Left ventricle myocardium inferior (tissue), 1 donor: Measurements from ENCODE around the gene GPR78. TPM values are rescaled to one million over a fixed set of nuclear protein-coding genes. Genes with fewer than 3 reads are reported as not detected.

Experiments used
- DNase-seq: peaks from one replicate; pipeline ENCODE4 v3.0.0-alpha.2; 2020
- H3K27ac ChIP-seq: fragments of 200-600 bp; replicated peaks from 2 replicates; pipeline ENCODE4 v1.8.0; 2021
- H3K27me3 ChIP-seq: fragments of 200-600 bp; 2 replicates; pipeline ENCODE4 v1.8.0; 2021; ENCODE audit warnings: low read depth
- H3K36me3 ChIP-seq: fragments of 200-600 bp; 2 replicates; pipeline ENCODE4 v1.8.0; 2021
- H3K4me1 ChIP-seq: fragments of 200-600 bp; 2 replicates; pipeline ENCODE4 v1.8.0; 2021
- H3K4me3 ChIP-seq: fragments of 200-600 bp; 2 replicates; pipeline ENCODE4 v1.8.0; 2021; ENCODE audit warnings: mild to moderate bottlenecking, moderate library complexity
- H3K9me3 ChIP-seq: fragments of 200-600 bp; replicated peaks from 2 replicates; pipeline ENCODE4 v1.8.0; 2021
- CTCF ChIP-seq: fragments of 200-600 bp; IDR thresholded peaks from 2 replicates; pipeline ENCODE4 v1.8.0; 2021; ENCODE audit warnings: antibody characterized with exemption, mild to moderate bottlenecking, borderline replicate concordance
- intact Hi-C: fragments of 100-400 bp; cut with micrococcal nuclease; formaldehyde crosslinking; loops from one replicate; pipeline ENCODE4 v1.11.0; 2022
- total RNA-seq: library from RNA; stranded (reverse); fragmentation: NEBNext Ultra II Directional; extraction: Animal tissue kit (Norgen Biotek cat#: 25700); gene quantifications from one replicate; pipeline ENCODE4 v1.2.1, GENCODE V29; 2021
- donor health status: DM: no; HTN: yes; CAD: no; lungs with severe emphysema.

Gene GPR78
- total RNA-seq, 1 donor from 2014 or later = not detected

DNA sequence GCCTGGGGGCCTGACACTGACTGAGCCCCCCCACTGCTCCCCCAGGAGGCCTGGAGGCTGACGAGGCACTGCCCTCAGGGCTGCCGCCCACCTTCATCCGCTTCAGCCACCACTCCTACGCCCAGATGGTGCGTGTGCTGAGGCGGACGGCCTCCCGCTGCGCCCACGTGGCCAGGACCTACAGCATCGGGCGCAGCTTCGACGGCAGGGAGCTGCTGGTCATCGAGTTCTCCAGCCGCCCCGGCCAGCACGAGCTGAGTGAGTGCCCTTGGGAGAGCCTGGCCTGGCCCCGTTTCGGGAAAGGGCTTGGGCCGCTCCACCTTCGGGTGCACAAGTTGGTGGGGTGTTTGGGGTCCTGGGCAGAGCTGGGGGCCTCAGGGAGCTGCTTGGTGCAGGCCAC is 23.7 kb downstream of the GPR78 start:
- no peak overlapping the region for H3K4me3 ChIP-seq
- no peak overlapping the region for H3K27ac ChIP-seq
- peaks cover 85% of the 10 kb centered on the region for H3K27me3 ChIP-seq
- intact Hi-C loops = no loop called here
- DNase-seq = no peak
- H3K9me3 ChIP-seq = no peaks in the 10 kb centered on the region
- no peak for TF ChIP-seq CTCF
- H3K4me1 ChIP-seq = peaks cover 8% of the 10 kb centered on the region
- no peaks in the 10 kb centered on the region for H3K36me3 ChIP-seq

DNA sequence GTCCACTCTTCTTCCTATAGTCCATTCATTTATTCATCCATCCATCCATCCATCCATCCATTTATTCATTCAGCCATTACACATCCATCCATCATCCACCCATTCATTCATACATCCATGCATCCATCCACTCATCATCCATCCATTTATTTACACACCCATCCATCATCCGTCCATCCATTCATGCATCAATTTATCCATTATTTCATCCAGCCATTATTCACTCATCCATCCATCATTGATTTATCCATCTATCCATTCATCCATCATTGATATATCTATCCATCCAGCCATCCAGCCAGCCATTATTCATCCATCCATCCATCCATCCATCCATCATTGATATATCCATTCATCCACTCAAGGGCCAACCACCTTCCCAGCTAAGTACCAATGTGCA is 25.1 kb downstream of the GPR78 start:
- Histone ChIP-seq H3K9me3 (no peaks in the 10 kb centered on the region), H3K36me3 (no peaks in the 10 kb centered on the region), H3K27me3 (peaks cover 72% of the 10 kb centered on the region), H3K4me1 (peaks cover 12% of the 10 kb centered on the region), H3K4me3 (no peak overlapping the region), H3K27ac (no peak overlapping the region)
- TF ChIP-seq CTCF = no peak
- DNase-seq = no peak
- intact Hi-C loops = no loop called here

- H3K4me1 ChIP-seq = peaks cover 20% of the 10 kb centered on the region
- no peak overlapping the region for H3K4me3 ChIP-seq
- no peak overlapping the region for H3K27ac ChIP-seq
- intact Hi-C loops = no loop called here
- no peaks in the 10 kb centered on the region for H3K9me3 ChIP-seq
- no peaks in the 10 kb centered on the region for H3K36me3 ChIP-seq
- H3K27me3 ChIP-seq = peaks cover 60% of the 10 kb centered on the region
- DNase-seq = no peak
- no peak for TF ChIP-seq CTCF
These were observed 26.3 kb downstream of the GPR78 start for GRCh38 chr4:8606476-8606875.

DNA sequence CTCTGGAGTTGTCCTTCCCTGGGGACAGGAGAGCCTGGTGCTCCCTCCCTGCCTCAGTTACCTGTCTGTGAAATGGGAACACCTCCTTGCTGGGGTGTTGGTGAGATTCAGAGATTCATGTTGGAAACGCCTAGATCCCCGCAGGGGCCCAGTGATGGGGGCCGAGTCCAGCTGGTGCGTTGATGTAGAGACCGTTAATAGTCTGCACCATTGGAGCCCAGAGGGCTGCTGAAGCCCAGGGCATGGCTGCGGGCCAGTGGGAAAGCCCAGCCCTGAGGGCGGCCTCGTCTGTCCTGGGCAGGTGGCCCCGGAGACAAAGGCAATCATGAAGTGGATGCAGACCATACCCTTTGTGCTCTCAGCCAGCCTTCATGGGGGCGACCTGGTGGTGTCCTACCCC is 26.8 kb downstream of the GPR78 start:
- Histone ChIP-seq H3K36me3 (no peaks in the 10 kb centered on the region), H3K27me3 (peaks cover 55% of the 10 kb centered on the region), H3K9me3 (no peaks in the 10 kb centered on the region), H3K4me1 (peaks cover 23% of the 10 kb centered on the region), H3K4me3 (no peak overlapping the region), H3K27ac (no peak overlapping the region)
- intact Hi-C loops = no loop called here
- DNase-seq = no peak
- TF ChIP-seq CTCF = no peak

DNA sequence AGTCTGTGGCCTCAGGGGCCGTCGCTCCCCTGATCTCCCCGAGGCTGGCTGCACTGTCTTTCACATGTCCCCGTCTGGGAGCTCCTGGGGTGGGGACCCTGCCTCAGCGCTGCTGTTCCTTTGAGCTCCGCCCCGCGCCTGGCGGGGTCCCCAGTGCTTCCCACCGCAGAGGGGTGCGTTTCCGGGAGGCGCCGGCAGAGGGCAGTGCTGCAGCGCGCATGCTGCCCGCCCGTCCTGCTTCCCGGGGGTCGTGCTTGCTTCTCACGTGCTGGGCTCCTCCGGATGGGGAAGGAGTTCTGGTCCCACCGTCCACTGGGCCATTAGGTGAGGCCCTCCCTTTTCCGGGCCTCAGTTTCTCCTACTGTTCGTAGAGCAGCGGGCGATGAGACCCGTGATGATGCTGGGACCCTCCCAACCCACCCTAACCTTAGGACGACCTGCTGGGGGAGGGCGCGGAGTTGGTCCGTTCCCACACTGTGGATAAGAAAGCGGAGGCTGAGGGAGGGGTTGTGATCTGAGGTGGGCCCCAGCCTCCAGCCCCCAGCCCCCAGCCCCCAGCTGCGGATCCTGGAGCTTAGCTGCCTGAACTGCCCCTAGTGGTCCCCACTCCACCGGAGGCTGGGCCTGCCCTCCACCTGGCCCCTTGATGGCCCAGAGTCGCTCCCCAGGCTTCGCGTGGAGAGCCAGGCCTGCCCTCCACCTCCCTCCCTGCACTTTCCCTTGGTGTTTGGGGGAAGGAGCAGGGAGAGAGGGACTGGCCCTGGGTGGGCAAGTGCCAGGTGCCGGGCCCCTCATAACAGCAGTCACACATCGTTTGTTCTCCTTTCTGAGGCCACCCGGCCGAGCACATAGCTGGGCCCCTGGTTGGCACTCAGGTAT is 27.6 kb downstream of the GPR78 start:
- DNase-seq = no peak
- intact Hi-C loops = no loop called here
- Histone ChIP-seq H3K36me3 (no peaks in the 10 kb centered on the region), H3K4me1 (peaks cover 27% of the 10 kb centered on the region), H3K9me3 (no peaks in the 10 kb centered on the region), H3K27me3 (peaks cover 46% of the 10 kb centered on the region), H3K27ac (no peak overlapping the region), H3K4me3 (no peak overlapping the region)
- TF ChIP-seq CTCF = peak; percentile 99
